DLD1 (cell line): ENCODE measurements around the gene RRP8.

Source experiments
- in situ Hi-C: cut with HindIII; loops from 2 replicates; pipeline ENCODE4 v1.10.0; 2017; ENCODE audit warnings: low sequenced_read_pairs

RRP8 gene

DNA sequence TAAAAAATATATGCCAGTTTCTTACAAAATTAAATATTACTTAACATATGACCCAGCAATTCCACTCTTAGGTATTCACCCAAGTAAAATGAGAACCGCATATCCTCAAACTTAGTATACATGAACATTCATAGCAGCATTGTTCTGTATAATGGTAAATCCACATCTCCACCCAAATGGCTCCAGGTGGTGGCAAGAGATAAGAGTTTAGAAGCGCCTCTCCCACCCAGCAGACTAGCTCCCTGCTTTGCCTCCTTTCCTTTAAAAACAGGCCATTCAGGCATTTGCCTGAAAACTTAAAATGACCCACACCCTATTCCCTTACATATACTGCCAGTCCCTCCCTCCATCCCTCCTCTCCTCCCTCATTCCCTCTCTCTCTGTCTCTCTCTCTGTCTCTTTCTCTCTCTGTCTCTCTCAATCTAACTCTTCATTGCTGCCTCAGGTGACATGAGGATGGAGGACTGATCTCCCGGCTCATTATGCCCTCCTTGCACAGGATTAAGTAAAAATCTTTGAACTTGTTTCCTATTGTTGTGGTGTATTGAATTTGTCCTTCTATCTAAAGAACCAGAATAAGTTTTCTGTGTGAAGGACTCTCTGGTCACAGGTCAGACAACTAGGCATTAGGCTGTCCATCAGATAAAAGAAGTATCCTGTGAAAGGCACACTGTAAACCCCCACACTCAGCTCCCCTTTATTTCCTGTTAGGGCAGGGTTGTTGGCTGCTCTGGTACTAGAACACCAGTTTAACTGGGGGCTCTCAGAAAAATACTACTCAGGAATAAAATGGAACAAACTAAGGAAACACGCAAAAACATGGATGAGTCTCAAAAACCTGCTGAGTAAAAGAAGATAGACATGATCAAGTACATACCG is 48.3 kb downstream of the RRP8 start:
- in situ Hi-C loops: no loop called here

DNA sequence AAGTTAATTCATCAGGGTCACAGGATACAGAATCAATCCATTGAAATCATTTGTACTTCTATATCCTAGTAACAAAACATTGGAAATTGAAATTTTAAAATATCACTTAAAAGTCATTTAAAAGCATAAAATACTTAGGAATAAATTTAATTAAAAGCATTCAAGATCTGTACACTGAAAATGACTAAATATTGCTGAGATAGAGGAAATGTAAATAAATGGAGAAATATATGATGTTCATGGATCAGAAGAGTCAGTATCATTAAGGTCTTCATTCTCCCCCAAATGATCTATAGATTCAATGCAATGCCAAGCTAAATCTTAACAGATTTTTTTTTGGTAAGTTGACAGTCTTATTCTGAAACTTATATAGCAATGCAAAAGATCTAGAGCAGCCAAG is 49.8 kb downstream of the RRP8 start:
- in situ Hi-C loops: no loop called here

DNA sequence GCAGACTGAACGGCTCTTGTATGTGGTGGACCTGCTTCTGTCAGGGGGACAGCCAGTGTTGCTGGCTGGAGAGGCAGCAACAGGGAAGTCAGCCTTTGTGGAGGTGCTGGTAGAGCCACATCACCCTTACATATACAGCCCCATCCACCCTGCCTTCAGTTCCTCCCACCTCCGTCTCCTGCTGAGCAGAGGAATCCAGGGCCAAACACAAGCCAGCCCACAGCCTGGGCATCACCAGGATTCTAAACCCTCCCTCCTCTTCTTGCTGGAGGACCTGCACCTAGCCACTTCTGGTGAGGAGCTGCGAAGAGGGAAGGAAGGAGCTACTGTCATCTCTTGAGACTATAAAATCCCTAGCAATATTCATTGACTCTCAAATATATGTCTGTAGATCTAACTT is 54.8 kb downstream of the RRP8 start:
- in situ Hi-C loops: no loop called here

GRCh38 chr11:6548121-6548520 is 55.3 kb downstream of the RRP8 start:
- in situ Hi-C loops: no loop called here

DNA sequence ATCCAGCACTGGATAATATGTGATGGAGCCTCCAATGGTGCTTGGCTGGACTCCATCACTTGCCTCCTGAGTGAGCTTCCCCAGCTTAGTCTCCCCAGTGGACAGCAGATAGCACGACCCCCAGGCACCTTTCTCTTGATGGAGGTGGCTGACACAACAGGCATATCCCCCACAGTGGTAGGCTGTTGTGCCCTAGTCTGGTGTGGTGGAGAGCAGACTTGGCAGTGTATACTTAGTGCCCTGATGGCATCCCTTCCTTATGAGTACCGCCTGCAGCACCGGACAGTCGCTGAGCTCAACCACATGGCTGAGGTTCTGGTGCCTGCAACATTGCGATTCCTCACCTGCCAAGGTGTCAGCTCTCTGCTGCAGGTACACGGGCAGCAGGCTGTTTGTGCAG is 56.2 kb downstream of the RRP8 start:
- in situ Hi-C loops: no loop called here

- in situ Hi-C loops: no loop called here
These were observed 56.7 kb downstream of the RRP8 start for GRCh38 chr11:6546735-6547134.

DNA sequence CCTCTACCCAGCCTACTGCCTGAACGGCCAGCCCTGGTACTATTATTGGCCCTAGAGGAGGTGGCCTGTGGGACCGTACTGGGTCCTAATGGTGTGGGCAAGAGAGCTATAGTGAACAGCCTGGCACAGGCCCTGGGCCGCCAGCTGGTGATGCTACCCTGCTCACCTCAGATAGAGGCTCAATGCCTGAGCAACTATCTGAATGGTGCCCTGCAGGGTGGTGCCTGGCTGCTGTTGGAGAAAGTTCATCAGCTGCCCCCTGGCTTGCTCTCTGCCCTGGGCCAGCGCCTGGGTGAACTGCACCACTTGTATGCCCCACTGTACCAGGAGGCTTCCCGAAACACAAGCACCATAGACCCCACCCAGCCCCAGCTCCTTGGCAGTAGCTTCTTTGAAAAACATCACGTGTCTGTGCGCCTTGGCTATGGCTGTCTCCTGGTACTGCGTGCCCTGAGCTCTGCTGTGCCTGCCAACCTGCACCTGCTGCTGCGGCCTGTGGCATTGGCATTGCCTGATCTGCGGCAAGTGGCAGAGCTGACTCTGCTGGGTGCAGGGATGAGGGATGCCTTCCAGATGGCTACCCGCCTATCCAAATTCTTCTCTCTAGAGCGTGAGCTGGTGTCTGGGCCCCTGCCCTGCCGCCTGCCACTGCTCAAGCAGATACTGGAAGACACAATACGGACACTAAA is 57.4 kb downstream of the RRP8 start:
- in situ Hi-C loops: no loop called here
